ENCODE measurements around the gene PAEP.
"Not testable (repeated sequence)": the region's sequence is repeated elsewhere in the genome, so short reads cannot be mapped to it uniquely, and the experiment has no call there.

PAEP gene

GRCh38 chr9:135561391-135562234, at the start of gene PAEP:
PAEP (plus strand) TSS chr9:135561756.
- DNase-seq: no peak

GRCh38 chr9:135512241-135512603, 49.3 kb upstream of the PAEP start:
- no peak for DNase-seq

- DNase-seq: no peak
Measured at GRCh38 chr9:135512904-135513303, 48.7 kb upstream of the PAEP start.

GRCh38 chr9:135513351-135513846, 48.2 kb upstream of the PAEP start:
- no peak for DNase-seq

GRCh38 chr9:135513906-135514305, 47.6 kb upstream of the PAEP start:
- DNase-seq: not testable (repeated sequence)

GRCh38 chr9:135514342-135515082, 47.0 kb upstream of the PAEP start:
- no peak for DNase-seq

GRCh38 chr9:135515083-135515951, 46.2 kb upstream of the PAEP start:
- DNase-seq: no peak

GRCh38 chr9:135516132-135516860, 45.3 kb upstream of the PAEP start:
- no peak for DNase-seq

GRCh38 chr9:135517407-135517822, 44.1 kb upstream of the PAEP start:
- no peak for DNase-seq

- no peak for DNase-seq
Measured at GRCh38 chr9:135519179-135519971, 42.2 kb upstream of the PAEP start.

GRCh38 chr9:135520916-135521607, 40.5 kb upstream of the PAEP start, which contains the start of gene LCN1:
LCN1 (plus strand) TSS chr9:135521440; CDS start chr9:135521498, 58 bp downstream.
- no peak for DNase-seq

GRCh38 chr9:135521608-135522095, 39.9 kb upstream of the PAEP start:
- no peak for DNase-seq

- no peak for DNase-seq
Measured at GRCh38 chr9:135522137-135522877, 39.2 kb upstream of the PAEP start.

GRCh38 chr9:135522931-135523330, 38.6 kb upstream of the PAEP start:
- DNase-seq: no peak

GRCh38 chr9:135523521-135524129, 37.9 kb upstream of the PAEP start:
- DNase-seq: no peak

- DNase-seq: no peak
Measured at GRCh38 chr9:135524130-135524861, 37.3 kb upstream of the PAEP start.

GRCh38 chr9:135525241-135526088, 36.1 kb upstream of the PAEP start:
- no peak for DNase-seq
